Neural progenitor cell (in vitro differentiated cells): ENCODE results near the gene RAB17. TPM values are rescaled to one million over a fixed set of nuclear protein-coding genes. Genes with fewer than 3 reads are reported as not detected.

Experiments used
- DNase-seq: peaks from one replicate; pipeline ENCODE4 v3.0.0-alpha.2; 2016; ENCODE audit warnings: low spot score
- H2AFZ ChIP-seq: fragments of 200-600 bp; sonication (generic); replicated peaks from 2 replicates; pipeline ENCODE4 v1.6.1; 2016; ENCODE audit warnings: antibody characterized with exemption
- H3F3A ChIP-seq: fragments of 200-600 bp; sonication (generic); 2 replicates; pipeline ENCODE4 v1.6.1; 2016; ENCODE audit warnings: antibody characterized with exemption, low read depth
- H3K27ac ChIP-seq: fragments of 200-600 bp; sonication (generic); 2 replicates; pipeline ENCODE4 v1.5.1; 2016; ENCODE audit warnings: mild to moderate bottlenecking
- H3K27me3 ChIP-seq: fragments of 200-600 bp; sonication (generic); 2 replicates; pipeline ENCODE4 v1.6.1; 2016; ENCODE audit warnings: mild to moderate bottlenecking, moderate library complexity
- H3K36me3 ChIP-seq: fragments of 200-600 bp; sonication (generic); 2 replicates; pipeline ENCODE4 v1.5.1; 2016
- H3K4me1 ChIP-seq: fragments of 200-600 bp; sonication (generic); 2 replicates; pipeline ENCODE4 v1.6.1; 2016; ENCODE audit warnings: mixed run types
- H3K4me2 ChIP-seq: fragments of 200-600 bp; sonication (generic); 2 replicates; pipeline ENCODE4 v1.6.1; 2016
- H3K4me3 ChIP-seq: fragments of 200-600 bp; sonication (generic); 2 replicates; pipeline ENCODE4 v1.5.1; 2016
- H3K79me2 ChIP-seq: fragments of 200-600 bp; sonication (generic); 2 replicates; pipeline ENCODE4 v1.6.1; 2016; ENCODE audit warnings: low read depth
- H3K9ac ChIP-seq: fragments of 200-600 bp; sonication (generic); 2 replicates; pipeline ENCODE4 v1.6.1; 2016
- H3K9me3 ChIP-seq: fragments of 200-600 bp; sonication (generic); 2 replicates; pipeline ENCODE4 v1.5.1; 2016; ENCODE audit warnings: low read depth
- H4K20me1 ChIP-seq: fragments of 200-600 bp; sonication (generic); 2 replicates; pipeline ENCODE4 v1.6.1; 2016; ENCODE audit warnings: low read depth
- H3K27ac Mint-ChIP-seq: 3 replicates; pipeline ENCODE4 v1.8.0; 2021; ENCODE audit warnings: mixed read lengths
- H3K27me3 Mint-ChIP-seq: 2 replicates; pipeline ENCODE4 v1.8.0; 2022; ENCODE audit warnings: low read depth, mild to moderate bottlenecking, inconsistent platforms, moderate library complexity, mixed read lengths; ENCODE audit not compliant: insufficient read depth
- H3K36me3 Mint-ChIP-seq: 3 replicates; pipeline ENCODE4 v1.8.0; 2021; ENCODE audit warnings: mixed read lengths
- H3K4me1 Mint-ChIP-seq: 3 replicates; pipeline ENCODE4 v1.8.0; 2021; ENCODE audit warnings: mixed read lengths
- H3K4me3 Mint-ChIP-seq: 3 replicates; pipeline ENCODE4 v1.8.0; 2021; ENCODE audit warnings: mild to moderate bottlenecking, moderate library complexity, mixed read lengths
- H3K9me3 Mint-ChIP-seq: 3 replicates; pipeline ENCODE4 v1.8.0; 2020; ENCODE audit warnings: mixed read lengths
- EZH2 ChIP-seq: fragments of 200-600 bp; sonication (generic); IDR thresholded peaks from 2 replicates; pipeline ENCODE4 v1.6.1; 2017; ENCODE audit warnings: antibody characterized with exemption, mild to moderate bottlenecking, moderate library complexity
- EZH2phosphoT487 ChIP-seq: fragments of 200-600 bp; sonication (generic); IDR thresholded peaks from 2 replicates; pipeline ENCODE4 v1.6.1; 2017; ENCODE audit warnings: antibody characterized with exemption
- total RNA-seq: library from RNA; depleted of rRNA; stranded (reverse); fragments of >200 nt; gene quantifications from 2 replicates; pipeline ENCODE4 v1.2.3, GENCODE V29; 2015; ENCODE audit warnings: low replicate concordance
- TF ChIP-seq, protein P1 (sequence below): fragments of 200-600 bp; sonication (generic); IDR thresholded peaks from 2 replicates; pipeline ENCODE4 v1.5.1; 2017; ENCODE audit warnings: antibody characterized with exemption, mild to moderate bottlenecking

The RAB17 gene
- total RNA-seq, 1 donor from 2014 or later: not detected

DNA sequence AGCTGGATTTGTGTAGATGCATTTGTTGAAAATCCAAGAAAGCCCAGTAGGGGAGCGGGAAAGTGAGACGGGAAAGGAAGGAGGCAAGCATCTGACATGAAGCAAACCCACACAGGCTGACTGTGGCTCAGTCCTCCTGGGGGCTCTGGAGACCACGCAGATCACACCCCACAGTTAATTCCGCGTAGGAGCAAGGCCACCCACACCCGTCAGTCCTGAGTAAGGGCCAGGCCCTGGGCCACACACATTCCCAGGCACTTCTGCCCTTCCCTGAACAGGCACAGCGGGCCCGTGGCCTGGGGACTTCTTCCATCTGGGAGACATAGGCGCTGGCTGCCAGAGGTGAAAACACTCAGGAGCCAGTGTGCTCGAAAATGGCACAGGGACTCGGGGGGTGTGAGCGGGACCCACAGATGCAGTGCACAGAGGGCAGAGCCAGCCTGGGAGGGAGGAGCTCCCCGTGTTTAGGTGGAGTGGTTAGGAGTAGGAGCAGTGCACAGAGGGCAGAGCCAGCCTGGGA, 43.6 kb downstream of the RAB17 start:
- Mint-ChIP-seq H3K4me1 (peaks cover 19% of the 10 kb centered on the region), H3K9me3 (no peaks in the 10 kb centered on the region), H3K27ac (no peak overlapping the region), H3K4me3 (peak overlapping the region; percentile 42), H3K36me3 (no peaks in the 10 kb centered on the region), H3K27me3 (peaks cover 2% of the 10 kb centered on the region)
- Histone ChIP-seq H3K9ac (no peak overlapping the region), H4K20me1 (no peaks in the 10 kb centered on the region), H3K4me1 (no peaks in the 10 kb centered on the region), H3K79me2 (no peaks in the 10 kb centered on the region), H2AFZ (no peak overlapping the region), H3K4me2 (no peak overlapping the region), H3K36me3 (no peaks in the 10 kb centered on the region), H3K9me3 (no peaks in the 10 kb centered on the region), H3F3A (no peaks in the 10 kb centered on the region), H3K27ac (no peak overlapping the region), H3K4me3 (no peak overlapping the region), H3K27me3 (no peaks in the 10 kb centered on the region)
- no peak for DNase-seq
- TF ChIP-seq EZH2: no peak
- TF ChIP-seq EZH2phosphoT487: no peak
- TF ChIP-seq, protein P1, sequence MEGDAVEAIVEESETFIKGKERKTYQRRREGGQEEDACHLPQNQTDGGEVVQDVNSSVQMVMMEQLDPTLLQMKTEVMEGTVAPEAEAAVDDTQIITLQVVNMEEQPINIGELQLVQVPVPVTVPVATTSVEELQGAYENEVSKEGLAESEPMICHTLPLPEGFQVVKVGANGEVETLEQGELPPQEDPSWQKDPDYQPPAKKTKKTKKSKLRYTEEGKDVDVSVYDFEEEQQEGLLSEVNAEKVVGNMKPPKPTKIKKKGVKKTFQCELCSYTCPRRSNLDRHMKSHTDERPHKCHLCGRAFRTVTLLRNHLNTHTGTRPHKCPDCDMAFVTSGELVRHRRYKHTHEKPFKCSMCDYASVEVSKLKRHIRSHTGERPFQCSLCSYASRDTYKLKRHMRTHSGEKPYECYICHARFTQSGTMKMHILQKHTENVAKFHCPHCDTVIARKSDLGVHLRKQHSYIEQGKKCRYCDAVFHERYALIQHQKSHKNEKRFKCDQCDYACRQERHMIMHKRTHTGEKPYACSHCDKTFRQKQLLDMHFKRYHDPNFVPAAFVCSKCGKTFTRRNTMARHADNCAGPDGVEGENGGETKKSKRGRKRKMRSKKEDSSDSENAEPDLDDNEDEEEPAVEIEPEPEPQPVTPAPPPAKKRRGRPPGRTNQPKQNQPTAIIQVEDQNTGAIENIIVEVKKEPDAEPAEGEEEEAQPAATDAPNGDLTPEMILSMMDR: no peak

DNA sequence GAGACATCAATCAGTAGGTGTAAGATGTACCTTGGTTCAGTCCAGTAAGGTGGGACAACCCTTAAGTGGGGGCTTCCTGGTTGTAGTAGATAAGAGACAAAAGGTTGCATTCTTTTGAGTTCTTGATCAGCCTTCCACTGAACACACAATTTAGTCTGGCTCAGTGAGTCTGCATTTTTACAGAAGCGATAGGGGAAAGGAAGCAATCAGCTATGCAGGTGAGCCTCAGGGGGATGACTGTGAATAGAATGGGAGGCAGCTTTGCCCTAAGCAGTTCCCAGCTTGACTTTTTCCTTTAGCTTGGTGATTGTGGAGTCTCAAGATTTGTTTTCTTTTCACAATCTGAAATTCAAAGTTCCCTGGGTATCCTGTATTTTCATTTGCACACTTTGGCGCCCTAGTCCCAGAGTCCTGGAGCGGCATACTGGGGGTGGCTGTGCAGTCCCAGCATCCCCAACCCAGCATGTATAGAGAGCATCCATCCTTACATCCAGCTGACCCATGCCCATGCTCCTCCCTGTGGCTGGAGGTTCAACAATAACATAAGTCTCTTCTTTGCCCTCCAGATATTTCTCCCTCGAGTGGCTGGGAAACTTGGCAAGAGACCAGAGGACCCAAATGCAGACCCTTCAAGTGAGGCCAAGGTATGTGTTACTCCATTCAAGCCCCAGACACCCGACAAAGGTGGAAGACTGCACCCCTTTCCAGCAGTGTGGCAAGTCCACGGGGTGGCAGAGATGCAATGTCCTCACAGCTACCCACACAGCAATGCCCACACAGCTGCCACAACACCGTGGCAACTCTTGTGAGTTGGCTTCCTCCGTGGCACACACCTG, 44.3 kb downstream of the RAB17 start:
- peaks cover 22% of the 10 kb centered on the region for H3K4me1 Mint-ChIP-seq
- H3K27me3 ChIP-seq: no peaks in the 10 kb centered on the region
- no peaks in the 10 kb centered on the region for H3F3A ChIP-seq
- no peaks in the 10 kb centered on the region for H3K36me3 Mint-ChIP-seq
- peaks cover 4% of the 10 kb centered on the region for H3K27me3 Mint-ChIP-seq
- no peak for DNase-seq
- peak overlapping the region; percentile 42 for H3K4me3 Mint-ChIP-seq
- H4K20me1 ChIP-seq: no peaks in the 10 kb centered on the region
- no peak overlapping the region for H3K27ac Mint-ChIP-seq
- no peak overlapping the region for H3K4me3 ChIP-seq
- H3K4me2 ChIP-seq: no peak overlapping the region
- H3K36me3 ChIP-seq: no peaks in the 10 kb centered on the region
- no peak overlapping the region for H3K27ac ChIP-seq
- no peaks in the 10 kb centered on the region for H3K9me3 Mint-ChIP-seq
- H3K79me2 ChIP-seq: no peaks in the 10 kb centered on the region
- TF ChIP-seq EZH2: no peak
- TF ChIP-seq EZH2phosphoT487: no peak
- TF ChIP-seq, protein P1: no peak
- no peak overlapping the region for H2AFZ ChIP-seq
- H3K4me1 ChIP-seq: peaks cover 3% of the 10 kb centered on the region
- no peak overlapping the region for H3K9ac ChIP-seq
- no peaks in the 10 kb centered on the region for H3K9me3 ChIP-seq

DNA sequence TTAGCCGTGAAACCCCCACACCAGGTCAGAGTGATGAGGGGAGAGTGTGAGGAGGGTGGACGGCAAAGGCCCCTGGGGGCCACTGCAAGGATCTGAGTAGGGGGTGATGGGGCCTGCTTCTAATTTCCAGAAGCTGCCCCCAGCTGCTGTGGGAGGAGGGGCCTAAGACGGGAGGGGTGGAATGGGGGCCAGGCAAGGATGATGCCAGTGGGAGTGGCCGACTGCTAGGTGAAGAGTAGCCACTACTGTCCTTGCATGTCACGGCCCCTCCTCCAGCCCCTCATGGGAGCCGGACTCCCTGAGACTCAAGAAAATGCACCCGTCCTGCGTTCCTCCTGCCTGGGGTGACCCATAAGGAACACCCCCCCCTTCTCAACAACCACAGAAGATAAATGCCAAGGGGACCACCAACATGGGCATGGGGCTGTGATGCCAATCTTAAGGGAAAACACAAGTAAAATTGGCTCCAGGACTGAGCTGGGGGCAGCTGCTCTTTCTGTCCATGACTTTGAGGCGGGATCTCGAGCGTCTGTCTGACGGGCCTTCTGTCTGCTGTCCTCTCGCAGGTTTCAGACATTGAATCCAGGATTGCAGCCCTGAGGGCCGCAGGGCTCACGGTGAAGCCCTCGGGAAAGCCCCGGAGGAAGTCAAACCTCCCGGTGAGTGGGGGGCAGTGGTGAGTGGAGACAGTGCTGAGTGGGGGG, 48.4 kb downstream of the RAB17 start:
- no peaks in the 10 kb centered on the region for H3K79me2 ChIP-seq
- TF ChIP-seq, protein P1: no peak
- TF ChIP-seq EZH2: no peak
- no peak for TF ChIP-seq EZH2phosphoT487
- Mint-ChIP-seq H3K27me3 (peaks cover 15% of the 10 kb centered on the region), H3K9me3 (no peaks in the 10 kb centered on the region), H3K27ac (no peak overlapping the region), H3K36me3 (no peaks in the 10 kb centered on the region), H3K4me1 (peaks cover 23% of the 10 kb centered on the region), H3K4me3 (no peak overlapping the region)
- no peaks in the 10 kb centered on the region for H3K9me3 ChIP-seq
- no peak overlapping the region for H3K9ac ChIP-seq
- no peaks in the 10 kb centered on the region for H3K27me3 ChIP-seq
- no peak for DNase-seq
- no peak overlapping the region for H3K27ac ChIP-seq
- H3K4me1 ChIP-seq: peaks cover 6% of the 10 kb centered on the region
- no peaks in the 10 kb centered on the region for H3F3A ChIP-seq
- no peak overlapping the region for H3K4me2 ChIP-seq
- H3K4me3 ChIP-seq: no peak overlapping the region
- H4K20me1 ChIP-seq: no peaks in the 10 kb centered on the region
- no peak overlapping the region for H2AFZ ChIP-seq
- no peaks in the 10 kb centered on the region for H3K36me3 ChIP-seq
